ENCODE results near the gene TEX2. TPM values are rescaled to one million over a fixed set of nuclear protein-coding genes. Genes with fewer than 3 reads are reported as not detected.
A peak's percentile ranks its signal among the peaks of the same experiment; 100 is the strongest.

Gene TEX2
- total RNA-seq, 1 experiment from 2014 or later = 27.9 TPM

- CTCF ChIA-PET = no interaction called here
Observed at GRCh38 chr17:64129765-64130558, 133.1 kb downstream of the TEX2 start, which contains the start of gene ERN1. Gene ERN1, minus strand, starts transcription at chr17:64130144. Its CDS starts 115 bp downstream, at chr17:64130029.

DNA sequence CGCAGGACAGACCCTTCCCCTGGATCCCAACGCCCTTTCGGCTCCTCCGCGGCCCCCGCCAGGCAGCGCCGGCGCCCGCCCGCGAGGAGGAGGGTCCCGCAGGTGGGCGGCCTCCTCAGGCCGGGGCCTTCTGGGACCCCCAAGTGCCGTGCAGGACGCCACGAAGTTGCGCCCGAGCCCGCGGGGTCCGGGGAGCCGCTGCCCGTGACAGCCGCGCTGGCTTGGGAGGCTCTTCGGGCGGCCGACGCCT lies 133.6 kb downstream of the TEX2 start:
- H3K36me3 ChIP-seq (ENCODE audit: low read depth) = peaks cover 6% of the 10 kb centered on the region; the same call in 1 of the 2 replicates
- no peaks in the 10 kb centered on the region for H3K9me3 ChIP-seq (ENCODE audit: insufficient read depth, low read depth)
- H3K27ac ChIP-seq = peak overlapping the region; percentile 72
- H3K79me2 ChIP-seq (ENCODE audit: low read depth) = peaks cover 51% of the 10 kb centered on the region
- CTCF ChIA-PET = no interaction called here
- peak overlapping the region; percentile 92 for H3K4me2 ChIP-seq
- DNase-seq = no peak
- intact Hi-C loops (cut with micrococcal nuclease; ENCODE audit: unreplicated experiment) = no loop called here
- peaks cover 29% of the 10 kb centered on the region for H3K4me1 ChIP-seq (replicated peaks; ENCODE audit: insufficient read depth)
- peaks cover 15% of the 10 kb centered on the region; the same call in 1 of the 2 replicates for H3F3A ChIP-seq (ENCODE audit: insufficient read depth, low read depth)
- POLR2A ChIA-PET (ENCODE audit: unreplicated experiment) = interaction anchor here (0.7 kb wide), 2 partner anchors 15 to 271 kb away, joined by 3 to 6 read pairs; no protein-coding TSS in a partner anchor
- H3K4me3 ChIP-seq = peak overlapping the region; percentile 99
- H2AFZ ChIP-seq = peak overlapping the region; percentile 74
- TF ChIP-seq, protein P1, sequence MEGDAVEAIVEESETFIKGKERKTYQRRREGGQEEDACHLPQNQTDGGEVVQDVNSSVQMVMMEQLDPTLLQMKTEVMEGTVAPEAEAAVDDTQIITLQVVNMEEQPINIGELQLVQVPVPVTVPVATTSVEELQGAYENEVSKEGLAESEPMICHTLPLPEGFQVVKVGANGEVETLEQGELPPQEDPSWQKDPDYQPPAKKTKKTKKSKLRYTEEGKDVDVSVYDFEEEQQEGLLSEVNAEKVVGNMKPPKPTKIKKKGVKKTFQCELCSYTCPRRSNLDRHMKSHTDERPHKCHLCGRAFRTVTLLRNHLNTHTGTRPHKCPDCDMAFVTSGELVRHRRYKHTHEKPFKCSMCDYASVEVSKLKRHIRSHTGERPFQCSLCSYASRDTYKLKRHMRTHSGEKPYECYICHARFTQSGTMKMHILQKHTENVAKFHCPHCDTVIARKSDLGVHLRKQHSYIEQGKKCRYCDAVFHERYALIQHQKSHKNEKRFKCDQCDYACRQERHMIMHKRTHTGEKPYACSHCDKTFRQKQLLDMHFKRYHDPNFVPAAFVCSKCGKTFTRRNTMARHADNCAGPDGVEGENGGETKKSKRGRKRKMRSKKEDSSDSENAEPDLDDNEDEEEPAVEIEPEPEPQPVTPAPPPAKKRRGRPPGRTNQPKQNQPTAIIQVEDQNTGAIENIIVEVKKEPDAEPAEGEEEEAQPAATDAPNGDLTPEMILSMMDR (conservative IDR thresholded peaks at IDR 0.05) = no peak
- no peak for TF ChIP-seq EZH2 (IDR thresholded peaks at IDR 0.05; ENCODE audit: low read depth)
- no peaks in the 10 kb centered on the region for H3K9me2 ChIP-seq (ENCODE audit: insufficient read depth)
- H3K27me3 ChIP-seq (ENCODE audit: insufficient read depth, low read depth) = no peaks in the 10 kb centered on the region
- no TSS peak for BruUV-seq (replicated peaks)
- peaks cover 9% of the 10 kb centered on the region; the same call in 1 of the 2 replicates for H4K20me1 ChIP-seq (ENCODE audit: insufficient read depth)

More at GRCh38 chr17:64129765-64130558, 133.1 kb downstream of the TEX2 start, which contains the start of gene ERN1:
- no TSS peak for BruUV-seq (replicated peaks)
- no peaks in the 10 kb centered on the region for H3K27me3 ChIP-seq (ENCODE audit: insufficient read depth, low read depth)
- H2AFZ ChIP-seq = peak within 1 kb of the TSS; percentile 74
- H4K20me1 ChIP-seq (ENCODE audit: insufficient read depth) = peaks cover 9% of the 10 kb centered on the region; the same call in 1 of the 2 replicates
- intact Hi-C loops (cut with micrococcal nuclease; ENCODE audit: unreplicated experiment) = loop anchor here (5.0 kb wide), 1 partner anchor 48 kb away; no protein-coding TSS in a partner anchor
- POLR2A ChIA-PET (ENCODE audit: unreplicated experiment) = no interaction called here
- TF ChIP-seq, protein P1 (conservative IDR thresholded peaks at IDR 0.05) = no peak
- TF ChIP-seq EZH2 (IDR thresholded peaks at IDR 0.05; ENCODE audit: low read depth) = no peak
- peaks cover 15% of the 10 kb centered on the region; the same call in 1 of the 2 replicates for H3F3A ChIP-seq (ENCODE audit: insufficient read depth, low read depth)
- peak within 1 kb of the TSS; percentile 92 for H3K4me2 ChIP-seq
- peak within 1 kb of the TSS; percentile 99 for H3K4me3 ChIP-seq
- H3K9me3 ChIP-seq (ENCODE audit: insufficient read depth, low read depth) = no peaks in the 10 kb centered on the region
- peak; percentile 79 to 94 for DNase-seq
- peaks cover 46% of the 10 kb centered on the region for H3K79me2 ChIP-seq (ENCODE audit: low read depth)
- H3K27ac ChIP-seq = peak within 1 kb of the TSS; percentile 72
- H3K9me2 ChIP-seq (ENCODE audit: insufficient read depth) = no peaks in the 10 kb centered on the region
- H3K36me3 ChIP-seq (ENCODE audit: low read depth) = 0 out of 2 replicates have a peak, but pooled peaks cover under 1% of the 10 kb centered on the region
- H3K4me1 ChIP-seq (replicated peaks; ENCODE audit: insufficient read depth) = peaks cover 29% of the 10 kb centered on the region

- POLR2A ChIA-PET (ENCODE audit: unreplicated experiment) = interaction anchor here (0.6 to 0.7 kb wide), 3 partner anchors 15 to 270 kb away, joined by 3 to 6 read pairs (median 3); no protein-coding TSS in a partner anchor
- Histone ChIP-seq H3K79me2 (ENCODE audit: low read depth) (peaks cover 56% of the 10 kb centered on the region), H3K27me3 (ENCODE audit: insufficient read depth, low read depth) (no peaks in the 10 kb centered on the region), H3F3A (ENCODE audit: insufficient read depth, low read depth) (peaks cover 11% of the 10 kb centered on the region; the same call in 1 of the 2 replicates), H3K9me3 (ENCODE audit: insufficient read depth, low read depth) (no peaks in the 10 kb centered on the region), H3K36me3 (ENCODE audit: low read depth) (peaks cover 9% of the 10 kb centered on the region; the same call in 1 of the 2 replicates), H3K4me3 (peak overlapping the region; percentile 99), H2AFZ (peak overlapping the region; percentile 74), H3K27ac (peak overlapping the region; percentile 72), H4K20me1 (ENCODE audit: insufficient read depth) (peaks cover 9% of the 10 kb centered on the region; the same call in 1 of the 2 replicates), H3K4me1 (replicated peaks; ENCODE audit: insufficient read depth) (peaks cover 29% of the 10 kb centered on the region), H3K4me2 (peak overlapping the region; percentile 92), H3K9me2 (ENCODE audit: insufficient read depth) (no peaks in the 10 kb centered on the region)
- CTCF ChIA-PET = interaction anchor here (0.5 to 0.8 kb wide), 2 partner anchors 25 to 210 kb away, joined by 3 read pairs; no protein-coding TSS in a partner anchor
- intact Hi-C loops (cut with micrococcal nuclease; ENCODE audit: unreplicated experiment) = no loop called here
- TF ChIP-seq EZH2 (IDR thresholded peaks at IDR 0.05; ENCODE audit: low read depth) = no peak
- TF ChIP-seq, protein P1 (conservative IDR thresholded peaks at IDR 0.05) = no peak
- BruUV-seq (replicated peaks) = TSS peak; percentile 57
- DNase-seq = peak in 1 of 2 experiments; percentile 34
Observed at GRCh38 chr17:64128787-64129514, 134.1 kb downstream of the TEX2 start.

Measured in PC-9 (cell line).